Fibroblast of mammary gland (primary cell): Measurements from ENCODE around the gene ABR.
"Not testable (repeated sequence)": the region's sequence is repeated elsewhere in the genome, so short reads cannot be mapped to it uniquely, and the experiment has no call there.

Experiments used
- DNase-seq: peaks from one replicate; pipeline ENCODE4 v3.0.0-alpha.2; 2010; ENCODE audit warnings: low read depth
- H3K4me3 ChIP-seq: 2 replicates; pipeline ENCODE4 v1.5.1; 2011; ENCODE audit warnings: low read depth, mild to moderate bottlenecking, low read length, moderate library complexity; ENCODE audit not compliant: control insufficient read depth
- TF ChIP-seq, protein P1 (sequence below): conservative IDR thresholded peaks from 2 replicates; pipeline ENCODE4 v1.5.1; 2011; ENCODE audit warnings: low read depth, low read length, inconsistent platforms; ENCODE audit not compliant: control insufficient read depth, insufficient read depth

ABR gene

DNA sequence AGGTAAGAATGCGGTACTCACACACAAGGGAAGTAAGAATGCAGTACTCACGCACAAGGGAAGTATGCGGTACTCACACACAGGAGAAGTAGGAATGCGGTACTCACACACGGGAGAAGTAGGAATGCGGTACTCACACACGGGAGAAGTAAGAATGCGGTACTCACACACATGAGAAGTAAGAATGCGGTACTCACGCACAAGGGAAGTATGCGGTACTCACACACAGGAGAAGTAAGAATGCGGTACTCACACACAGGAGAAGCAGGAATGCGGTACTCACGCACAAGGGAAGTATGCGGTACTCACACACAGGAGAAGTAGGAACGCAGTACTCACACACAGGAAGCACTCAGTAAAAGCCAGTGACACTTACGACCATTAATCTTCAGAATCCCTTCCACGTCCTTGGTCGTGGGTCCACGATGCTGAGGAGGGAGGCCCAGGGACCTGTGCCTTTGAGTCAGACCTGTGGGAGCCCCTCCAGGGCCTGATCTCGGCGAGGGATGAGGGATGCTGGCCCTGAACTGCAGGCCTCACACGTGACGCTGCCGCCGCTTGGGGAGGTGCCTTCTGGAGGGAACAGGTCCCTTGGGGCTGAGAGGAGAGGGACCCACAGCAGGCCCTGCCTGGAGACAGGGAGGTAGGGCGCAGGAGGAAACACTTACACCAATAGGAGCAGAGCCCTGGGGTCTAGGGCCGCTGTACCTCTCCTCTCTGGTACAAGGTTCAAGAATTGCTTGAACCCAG lies 20.2 kb downstream of the ABR start:
- H3K4me3 ChIP-seq: no peak overlapping the region
- DNase-seq: no peak
- TF ChIP-seq, protein P1, sequence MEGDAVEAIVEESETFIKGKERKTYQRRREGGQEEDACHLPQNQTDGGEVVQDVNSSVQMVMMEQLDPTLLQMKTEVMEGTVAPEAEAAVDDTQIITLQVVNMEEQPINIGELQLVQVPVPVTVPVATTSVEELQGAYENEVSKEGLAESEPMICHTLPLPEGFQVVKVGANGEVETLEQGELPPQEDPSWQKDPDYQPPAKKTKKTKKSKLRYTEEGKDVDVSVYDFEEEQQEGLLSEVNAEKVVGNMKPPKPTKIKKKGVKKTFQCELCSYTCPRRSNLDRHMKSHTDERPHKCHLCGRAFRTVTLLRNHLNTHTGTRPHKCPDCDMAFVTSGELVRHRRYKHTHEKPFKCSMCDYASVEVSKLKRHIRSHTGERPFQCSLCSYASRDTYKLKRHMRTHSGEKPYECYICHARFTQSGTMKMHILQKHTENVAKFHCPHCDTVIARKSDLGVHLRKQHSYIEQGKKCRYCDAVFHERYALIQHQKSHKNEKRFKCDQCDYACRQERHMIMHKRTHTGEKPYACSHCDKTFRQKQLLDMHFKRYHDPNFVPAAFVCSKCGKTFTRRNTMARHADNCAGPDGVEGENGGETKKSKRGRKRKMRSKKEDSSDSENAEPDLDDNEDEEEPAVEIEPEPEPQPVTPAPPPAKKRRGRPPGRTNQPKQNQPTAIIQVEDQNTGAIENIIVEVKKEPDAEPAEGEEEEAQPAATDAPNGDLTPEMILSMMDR: no peak

DNA sequence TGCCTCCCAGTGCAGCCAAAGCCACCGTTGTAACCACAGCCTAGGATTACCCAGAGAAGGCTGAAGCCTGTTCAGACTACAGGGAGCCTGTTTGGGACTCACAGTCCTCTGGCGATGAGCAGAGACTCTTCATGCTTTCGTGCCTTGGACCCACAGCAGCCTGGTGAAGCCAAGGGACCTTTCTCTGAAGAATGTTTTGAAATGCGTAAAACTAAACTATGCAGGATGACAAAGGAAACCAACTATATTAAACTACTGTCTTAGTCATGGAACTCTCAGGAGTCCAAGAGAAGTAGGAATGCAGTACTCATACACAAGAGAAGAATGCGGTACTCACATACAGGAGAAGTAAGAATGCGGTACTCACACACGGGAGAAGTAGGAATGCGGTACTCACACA lies 20.9 kb downstream of the ABR start:
- no peak overlapping the region for H3K4me3 ChIP-seq
- TF ChIP-seq, protein P1: no peak
- DNase-seq: no peak

DNA sequence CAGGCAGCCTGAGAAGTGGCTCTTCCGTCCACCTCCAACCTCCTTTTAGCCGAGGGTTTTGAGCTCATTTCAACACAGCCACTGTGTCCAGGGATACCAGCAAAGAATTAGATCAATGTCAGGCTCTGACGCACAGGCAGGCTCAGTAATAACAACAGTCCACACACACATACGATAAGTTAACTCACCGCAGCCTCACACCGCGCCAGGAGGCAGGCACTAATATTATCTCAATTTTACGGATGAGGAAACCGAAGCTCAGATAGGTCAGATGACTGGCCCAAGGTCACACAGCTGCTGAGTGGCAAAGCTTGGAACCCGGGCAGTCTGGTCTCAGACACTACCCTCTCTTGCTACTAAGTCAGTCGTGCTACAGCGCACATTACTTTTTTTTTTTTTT lies 22.9 kb downstream of the ABR start:
- DNase-seq: peak; percentile 16
- no peak overlapping the region for H3K4me3 ChIP-seq
- TF ChIP-seq, protein P1: no peak

DNA sequence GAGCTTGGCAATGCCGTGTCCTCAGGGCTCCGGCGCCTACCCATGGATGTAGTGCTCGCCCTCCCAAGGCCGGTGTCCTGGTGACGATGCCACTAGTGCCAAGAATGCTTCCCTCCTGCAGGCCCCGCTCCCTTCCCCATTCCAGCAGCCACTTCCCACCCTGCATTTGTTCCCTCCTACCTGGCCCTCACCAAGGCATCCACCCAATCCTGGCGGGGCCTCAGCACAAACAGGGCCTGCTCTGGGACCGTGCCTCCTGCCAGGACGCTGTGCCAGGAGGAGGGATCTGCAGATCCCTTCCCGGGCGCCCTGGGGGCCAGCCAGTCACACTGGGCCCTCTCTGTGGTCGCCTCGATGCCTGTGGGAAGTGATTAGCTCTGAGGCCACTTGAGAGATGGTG lies 25.1 kb downstream of the ABR start:
- no peak for DNase-seq

DNA sequence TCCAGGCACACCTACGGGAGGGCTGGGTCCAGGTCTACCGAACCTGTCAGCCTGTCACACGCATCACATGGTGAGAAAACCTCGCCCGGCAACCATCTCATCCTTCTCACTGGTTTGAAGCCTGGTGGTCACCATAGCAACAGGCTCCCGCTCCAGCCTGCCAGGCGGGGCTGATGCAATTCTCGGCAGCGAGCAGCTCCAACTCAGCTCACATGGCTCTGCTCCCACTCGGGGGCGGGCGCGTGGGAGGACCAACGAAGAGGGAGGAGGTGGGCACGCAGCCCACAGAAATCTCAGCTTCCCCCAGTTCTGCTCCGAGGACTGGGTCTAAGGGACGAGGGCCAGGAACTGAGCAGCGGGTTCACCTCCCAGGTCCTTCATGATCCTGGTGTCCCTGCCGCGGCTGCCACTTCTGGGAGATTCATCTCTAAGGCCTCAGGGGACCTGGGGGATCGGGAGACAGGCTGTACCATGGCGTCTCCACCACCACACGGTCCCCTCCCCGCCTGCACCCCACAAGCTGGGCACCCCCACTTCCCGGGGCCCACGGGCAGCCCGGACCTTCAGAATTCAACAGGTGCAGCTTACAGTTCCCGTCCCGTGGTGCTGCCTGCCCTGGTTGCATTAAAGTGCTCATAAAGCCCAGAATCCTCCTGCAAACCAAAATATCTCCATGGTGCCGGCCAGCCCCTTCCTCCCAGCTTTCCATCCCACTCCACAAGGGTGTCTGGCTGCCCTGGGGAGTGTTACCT lies 25.8 kb downstream of the ABR start:
- TF ChIP-seq, protein P1: no peak
- no peak overlapping the region for H3K4me3 ChIP-seq
- DNase-seq: peak; percentile 63

More for the DNA sequence above, 25.1 kb downstream of the ABR start:
- no peak overlapping the region for H3K4me3 ChIP-seq
- TF ChIP-seq, protein P1: no peak

DNA sequence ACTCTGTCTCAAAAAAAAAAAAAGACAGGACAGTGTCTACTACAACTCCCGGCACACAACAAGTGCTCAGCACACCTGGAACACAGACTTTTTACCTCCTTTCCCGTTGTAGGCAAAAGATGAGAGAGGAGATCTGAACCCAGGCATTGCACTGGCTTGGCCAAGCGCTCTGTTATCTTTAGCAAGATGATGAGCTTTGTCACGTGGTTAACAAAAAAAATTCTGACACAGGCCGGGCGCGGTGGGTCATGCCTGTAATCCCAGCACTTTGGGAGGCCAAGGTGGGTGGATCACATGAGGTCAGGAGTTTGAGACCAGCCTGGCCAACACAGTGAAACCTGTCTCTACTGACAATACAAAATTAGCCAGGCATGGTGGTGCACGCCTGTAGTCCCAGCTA lies 27.2 kb downstream of the ABR start:
- DNase-seq, H3K4me3 ChIP-seq: not testable (repeated sequence)

DNA sequence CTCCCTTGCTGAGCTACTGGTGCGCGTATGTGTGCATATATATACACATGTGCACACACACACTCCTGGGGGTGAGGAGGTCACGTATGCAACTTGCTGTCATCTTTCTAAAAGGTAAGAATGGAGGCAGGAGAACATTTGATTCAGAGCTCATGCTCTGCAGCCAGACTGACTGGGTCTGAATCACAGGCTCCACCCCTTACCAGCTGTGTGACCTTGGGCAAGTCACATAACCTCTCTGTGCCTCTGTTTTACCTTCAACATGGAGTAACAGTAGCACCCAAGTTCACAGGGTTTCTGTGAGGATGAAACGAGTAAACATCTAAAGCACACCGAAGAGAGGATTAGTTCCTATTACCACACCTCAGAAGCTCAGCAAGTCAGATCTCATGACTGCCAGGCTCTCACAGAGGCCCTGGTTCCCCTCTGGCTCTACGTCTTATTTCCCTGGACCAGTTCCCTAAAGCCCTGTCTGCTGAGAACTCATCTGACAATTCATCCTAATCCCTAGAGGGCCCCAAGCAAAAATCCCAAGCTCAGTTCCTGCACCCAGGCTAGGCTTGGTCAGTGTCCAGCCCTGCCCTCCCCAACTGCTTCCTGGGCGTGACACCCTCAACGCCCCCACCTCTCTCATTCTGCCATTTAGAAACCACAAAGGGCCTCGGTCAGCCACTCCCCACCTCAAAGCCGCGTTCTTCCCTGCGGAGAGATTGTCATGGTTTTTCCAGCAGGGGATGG lies 28.7 kb downstream of the ABR start:
- TF ChIP-seq, protein P1: no peak
- peak; percentile 15 for DNase-seq
- no peak overlapping the region for H3K4me3 ChIP-seq
